ENCODE data around the gene CLIP3.

GRCh38 chr19:35992907-35993765 is 39.5 kb downstream of the CLIP3 start:
- no peak for TF ChIP-seq CTCF (IDR thresholded peaks at IDR 0.05)
- no peak for TF ChIP-seq POLR2A (IDR thresholded peaks at IDR 0.05)

Measured in right lobe of liver (tissue), 4 donors.